ENCODE results near the gene CWF19L1.

DNA sequence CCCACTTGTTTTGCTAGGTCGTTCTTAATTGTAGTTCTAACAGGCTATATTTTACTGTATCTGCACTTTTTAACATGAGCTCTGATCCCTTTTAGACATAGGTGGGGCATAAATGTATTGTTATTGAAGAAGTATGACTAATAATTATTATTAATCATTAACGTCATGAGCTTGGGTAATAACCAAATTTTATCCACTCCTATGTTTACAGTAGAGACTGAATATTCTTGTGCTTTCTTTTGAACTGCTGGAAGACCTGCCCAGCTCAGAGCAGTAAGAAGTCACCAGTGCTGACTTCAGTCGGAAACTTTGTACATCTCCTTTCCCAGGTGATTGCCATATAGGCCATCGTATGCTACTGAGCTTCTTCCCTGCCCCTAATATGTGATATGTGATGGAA is 43.9 kb upstream of the CWF19L1 start:
- no peak for TF ChIP-seq POLR2AphosphoS5 (IDR thresholded peaks at IDR 0.05; ENCODE audit: borderline replicate concordance, low read depth, low read length)
- no peak for TF ChIP-seq EZH2 (IDR thresholded peaks at IDR 0.05)

Measured in SK-N-MC (cell line).